K562 (cell line): Measurements from ENCODE around the gene ANTKMT. TPM values are rescaled to one million over a fixed set of nuclear protein-coding genes. Genes with fewer than 3 reads are reported as not detected.

Source experiments
- ATF6 ChIP-seq: sonication (generic); formaldehyde crosslinking; IDR thresholded peaks from 2 replicates; pipeline ENCODE4 v1.4.0; 2020; ENCODE audit warnings: mild to moderate bottlenecking, missing genetic modification reagents
- BMI1 ChIP-seq: fragments of 150-350 bp; IDR thresholded peaks from 2 replicates; pipeline ENCODE4 v1.6.1; 2014; ENCODE audit warnings: low read length
- CXXC5 ChIP-seq: fragments of 250-450 bp; sonication (Bioruptor Pico); IDR thresholded peaks from 2 replicates; pipeline ENCODE4 v1.8.0; 2022; ENCODE audit warnings: inconsistent platforms, mild to moderate bottlenecking, moderate library complexity
- FOS ChIP-seq: IDR thresholded peaks from 3 replicates; pipeline ENCODE4 v1.6.1; 2011; ENCODE audit not compliant: insufficient read length; ENCODE audit errors: extremely low read depth
- GTF2E2 ChIP-seq: fragments of 200-800 bp; sonication (Bioruptor generic); IDR thresholded peaks from 2 replicates; pipeline ENCODE4 v1.6.1; 2016; ENCODE audit warnings: missing genetic modification characterization, missing compliant biosample characterization
- HMG20A ChIP-seq: fragments of 450-650 bp; formaldehyde crosslinking; conservative IDR thresholded peaks from 2 replicates; pipeline ENCODE4 v1.4.0; 2020; ENCODE audit warnings: mild to moderate bottlenecking, mixed read lengths
- IRF1 ChIP-seq: sonication (generic); formaldehyde crosslinking; IDR thresholded peaks from 2 replicates; pipeline ENCODE4 v1.8.0; 2022; ENCODE audit warnings: missing genetic modification reagents, mild to moderate bottlenecking, borderline replicate concordance
- JUND ChIP-seq, 2 experiments: IDR thresholded peaks; 2 replicates in 1 of 2; 3 replicates in 1 of 2; pipeline ENCODE4 v1.6.1; 2011; ENCODE audit warnings: borderline replicate concordance in 2 of 2, low read depth in 2 of 2, low read length in 2 of 2, improper control_type of control experiment in 1 of 2, missing biosample characterization in 1 of 2, missing genetic modification characterization in 1 of 2, missing genetic modification reagents in 1 of 2
- MXI1 ChIP-seq: IDR thresholded peaks from 2 replicates; pipeline ENCODE4 v1.6.1; 2011; ENCODE audit warnings: low read depth, mild to moderate bottlenecking, improper control_type of control experiment, low read length
- NFXL1 ChIP-seq: fragments of 450-650 bp; formaldehyde crosslinking; IDR thresholded peaks from 2 replicates; pipeline ENCODE4 v1.4.0; 2021; ENCODE audit warnings: mild to moderate bottlenecking
- OTX1 ChIP-seq: fragments of 450-650 bp; formaldehyde crosslinking; IDR thresholded peaks from 2 replicates; pipeline ENCODE4 v1.4.0; 2022; ENCODE audit warnings: mild to moderate bottlenecking
- SREBF1 ChIP-seq: fragments of 150-350 bp; IDR thresholded peaks from 2 replicates; pipeline ENCODE4 v1.6.1; 2014; ENCODE audit warnings: antibody characterized with exemption, low read depth, low read length, borderline replicate concordance
- SRSF7 ChIP-seq: fragments of 200-400 bp; formaldehyde crosslinking; optimal IDR thresholded peaks from 2 replicates; pipeline ENCODE3; 2017; ENCODE audit warnings: mild to moderate bottlenecking, low read depth, low read length
- STAG1 ChIP-seq: sonication (generic); formaldehyde crosslinking; IDR thresholded peaks from 2 replicates; pipeline ENCODE4 v1.5.0; 2020; ENCODE audit warnings: missing genetic modification reagents, borderline replicate concordance
- STAT5A ChIP-seq: IDR thresholded peaks from 2 replicates; pipeline ENCODE4 v1.6.1; 2012; ENCODE audit warnings: low read length, inconsistent platforms, borderline replicate concordance
- TCFL5 ChIP-seq: fragments of 250-450 bp; sonication (Bioruptor Pico); conservative IDR thresholded peaks from 2 replicates; pipeline ENCODE4 v1.6.1; 2021; ENCODE audit warnings: mild to moderate bottlenecking, moderate library complexity, matching md5 sums
- ZBTB7A ChIP-seq: IDR thresholded peaks from 2 replicates; pipeline ENCODE4 v1.6.1; 2011; ENCODE audit warnings: low read depth, mild to moderate bottlenecking, low read length, moderate library complexity, borderline replicate concordance; ENCODE audit not compliant: control insufficient read depth
- ZNF282 ChIP-seq: sonication (generic); formaldehyde crosslinking; IDR thresholded peaks from 2 replicates; pipeline ENCODE4 v1.8.1; 2023; ENCODE audit warnings: missing genetic modification reagents
- polyA plus RNA-seq, 8 experiments: library from polyadenylated mRNA; depleted of rRNA in 4 of 8; stranded (reverse) in 5 of 8; unstranded in 3 of 8; fragments of >200 nt; fragmentation: Nextera tagmentation in 2 of 8; fragmentation: Illumina TruSeq in 1 of 8; extraction: Ambion mirVana in 2 of 8; extraction: Trizol in 1 of 8; gene quantifications; 2 replicates each; pipeline versions ENCODE4 v1.2.1 to v1.2.3, GENCODE V29; 2011 to 2014; ENCODE audit warnings: inconsistent platforms in 1 of 8, missing spikeins in 1 of 8
- total RNA-seq, 7 experiments: library from RNA; depleted of rRNA in 6 of 7; stranded (reverse); fragments of >200 nt in 6 of 7; fragmentation: Illumina TruSeq in 2 of 7; extraction: Trizol in 2 of 7; gene quantifications; 2 replicates each; pipeline versions ENCODE4 v1.2.1 to v1.2.3, GENCODE V29; 2011 to 2021; ENCODE audit warnings: low replicate concordance in 1 of 7
- TF ChIP-seq, protein P1 (sequence below), 2 experiments: IDR thresholded peaks; 2 replicates each; pipeline ENCODE4 v1.6.1; 2011; ENCODE audit warnings: borderline replicate concordance in 1 of 2, control low read depth in 1 of 2, low read depth in 1 of 2, low read length in 1 of 2, mild to moderate bottlenecking in 1 of 2, mixed read lengths in 1 of 2, moderate library complexity in 1 of 2; ENCODE audit not compliant: insufficient read depth in 1 of 2, insufficient read length in 1 of 2, poor library complexity in 1 of 2, severe bottlenecking in 1 of 2; ENCODE audit errors: extremely low read depth in 1 of 2
- TF ChIP-seq, protein P2 (sequence below): fragments of 200-400 bp; formaldehyde crosslinking; IDR thresholded peaks from 2 replicates; pipeline ENCODE4 v1.6.1; 2017; ENCODE audit warnings: mild to moderate bottlenecking, low read depth, low read length, moderate library complexity

ANTKMT gene
- total and polyA plus RNA-seq, 9 of the 15 experiments (the other 6 are each of a cell fraction or from before 2014, with no cell fraction given): 0.58 to 217 (median 19.1) TPM

GRCh38 chr16:683396-684070 is 37.4 kb upstream of the ANTKMT start (continued):
- TF ChIP-seq HMG20A: no peak
- TF ChIP-seq MXI1: no peak
- no peak for TF ChIP-seq CXXC5
- 0 out of 2 replicates have a peak, but pooled peaks have one; percentile 69 for TF ChIP-seq ATF6 (CRISPR knock-in tag)
- TF ChIP-seq JUND (IDR thresholded peaks at IDR 0.05; ENCODE audit: borderline replicate concordance, low read depth, low read length): no peak
- no peak for TF ChIP-seq JUND (tag; IDR thresholded peaks at IDR 0.05; ENCODE audit: borderline replicate concordance, low read depth, low read length)
- no peak for TF ChIP-seq OTX1
- no peak for TF ChIP-seq TCFL5 (CRISPR knock-in tag)
- TF ChIP-seq, protein P1, sequence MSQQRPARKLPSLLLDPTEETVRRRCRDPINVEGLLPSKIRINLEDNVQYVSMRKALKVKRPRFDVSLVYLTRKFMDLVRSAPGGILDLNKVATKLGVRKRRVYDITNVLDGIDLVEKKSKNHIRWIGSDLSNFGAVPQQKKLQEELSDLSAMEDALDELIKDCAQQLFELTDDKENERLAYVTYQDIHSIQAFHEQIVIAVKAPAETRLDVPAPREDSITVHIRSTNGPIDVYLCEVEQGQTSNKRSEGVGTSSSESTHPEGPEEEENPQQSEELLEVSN (IDR thresholded peaks at IDR 0.05; ENCODE audit: borderline replicate concordance in 1 of 2, extremely low read depth in 1 of 2, insufficient read depth in 1 of 2, insufficient read length in 1 of 2, low read depth in 1 of 2, low read length in 1 of 2, poor library complexity in 1 of 2, severe bottlenecking in 1 of 2): peak in 1 of 2 experiments; percentile 74
- peak; percentile 41; the same call in 1 of the 2 replicates for TF ChIP-seq ZBTB7A
- TF ChIP-seq SRSF7: no peak
- TF ChIP-seq NFXL1 (CRISPR knock-in tag): no peak
- no peak for TF ChIP-seq STAT5A
- TF ChIP-seq FOS: no peak
- 0 out of 2 replicates have a peak, but pooled peaks have one; percentile 24 for TF ChIP-seq ZNF282 (CRISPR knock-in tag)
- no peak for TF ChIP-seq BMI1
- TF ChIP-seq SREBF1: no peak
- no peak for TF ChIP-seq GTF2E2
- TF ChIP-seq STAG1 (CRISPR knock-in tag): no peak
- TF ChIP-seq, protein P2, sequence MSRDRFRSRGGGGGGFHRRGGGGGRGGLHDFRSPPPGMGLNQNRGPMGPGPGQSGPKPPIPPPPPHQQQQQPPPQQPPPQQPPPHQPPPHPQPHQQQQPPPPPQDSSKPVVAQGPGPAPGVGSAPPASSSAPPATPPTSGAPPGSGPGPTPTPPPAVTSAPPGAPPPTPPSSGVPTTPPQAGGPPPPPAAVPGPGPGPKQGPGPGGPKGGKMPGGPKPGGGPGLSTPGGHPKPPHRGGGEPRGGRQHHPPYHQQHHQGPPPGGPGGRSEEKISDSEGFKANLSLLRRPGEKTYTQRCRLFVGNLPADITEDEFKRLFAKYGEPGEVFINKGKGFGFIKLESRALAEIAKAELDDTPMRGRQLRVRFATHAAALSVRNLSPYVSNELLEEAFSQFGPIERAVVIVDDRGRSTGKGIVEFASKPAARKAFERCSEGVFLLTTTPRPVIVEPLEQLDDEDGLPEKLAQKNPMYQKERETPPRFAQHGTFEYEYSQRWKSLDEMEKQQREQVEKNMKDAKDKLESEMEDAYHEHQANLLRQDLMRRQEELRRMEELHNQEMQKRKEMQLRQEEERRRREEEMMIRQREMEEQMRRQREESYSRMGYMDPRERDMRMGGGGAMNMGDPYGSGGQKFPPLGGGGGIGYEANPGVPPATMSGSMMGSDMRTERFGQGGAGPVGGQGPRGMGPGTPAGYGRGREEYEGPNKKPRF: no peak
- no peak for TF ChIP-seq IRF1 (CRISPR knock-in tag)
